Measurements from ENCODE around the gene TUFM. TPM values are rescaled to one million over a fixed set of nuclear protein-coding genes. Genes with fewer than 3 reads are reported as not detected.
A peak's percentile ranks its signal among the peaks of the same experiment; 100 is the strongest.
"Not testable (repeated sequence)": the region's sequence is repeated elsewhere in the genome, so short reads cannot be mapped to it uniquely, and the experiment has no call there.

The TUFM gene
- total and polyA plus RNA-seq, 8 donors, result 146 to 205 (median 170) TPM

- intact Hi-C loops (cut with DNase I), result no loop called here
- Histone ChIP-seq H3K27me3 (peaks cover 0 to 38% of the 10 kb centered on the region in 2 donors), H3K36me3 (no peaks in the 10 kb centered on the region), H3K9me3 (no peaks in the 10 kb centered on the region), H3K27ac (no peak overlapping the region), H3K4me1 (peaks cover 9 to 17% of the 10 kb centered on the region in 2 donors), H3K4me3 (no peak overlapping the region)
- TF ChIP-seq, protein P1, sequence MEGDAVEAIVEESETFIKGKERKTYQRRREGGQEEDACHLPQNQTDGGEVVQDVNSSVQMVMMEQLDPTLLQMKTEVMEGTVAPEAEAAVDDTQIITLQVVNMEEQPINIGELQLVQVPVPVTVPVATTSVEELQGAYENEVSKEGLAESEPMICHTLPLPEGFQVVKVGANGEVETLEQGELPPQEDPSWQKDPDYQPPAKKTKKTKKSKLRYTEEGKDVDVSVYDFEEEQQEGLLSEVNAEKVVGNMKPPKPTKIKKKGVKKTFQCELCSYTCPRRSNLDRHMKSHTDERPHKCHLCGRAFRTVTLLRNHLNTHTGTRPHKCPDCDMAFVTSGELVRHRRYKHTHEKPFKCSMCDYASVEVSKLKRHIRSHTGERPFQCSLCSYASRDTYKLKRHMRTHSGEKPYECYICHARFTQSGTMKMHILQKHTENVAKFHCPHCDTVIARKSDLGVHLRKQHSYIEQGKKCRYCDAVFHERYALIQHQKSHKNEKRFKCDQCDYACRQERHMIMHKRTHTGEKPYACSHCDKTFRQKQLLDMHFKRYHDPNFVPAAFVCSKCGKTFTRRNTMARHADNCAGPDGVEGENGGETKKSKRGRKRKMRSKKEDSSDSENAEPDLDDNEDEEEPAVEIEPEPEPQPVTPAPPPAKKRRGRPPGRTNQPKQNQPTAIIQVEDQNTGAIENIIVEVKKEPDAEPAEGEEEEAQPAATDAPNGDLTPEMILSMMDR (IDR thresholded peaks at IDR 0.05), result no peak
- ATAC-seq (no peak), DNase-seq (peak in 1 of 4 donors; percentile 71)
Observed at GRCh38 chr16:28882551-28883160, 36.5 kb upstream of the TUFM start.

GRCh38 chr16:28881565-28881964, 35.4 kb upstream of the TUFM start:
- H3K9me3 ChIP-seq; H3K36me3 ChIP-seq; H3K27ac ChIP-seq; intact Hi-C loops (cut with DNase I); ATAC-seq; H3K4me3 ChIP-seq; DNase-seq: not testable (repeated sequence)
- Histone ChIP-seq H3K27me3 (peaks cover 0 to 38% of the 10 kb centered on the region in 2 donors), H3K4me1 (peaks cover 9 to 17% of the 10 kb centered on the region in 2 donors)

GRCh38 chr16:28880955-28881354, 34.8 kb upstream of the TUFM start:
- TF ChIP-seq, protein P1 (IDR thresholded peaks at IDR 0.05), result no peak
- Histone ChIP-seq H3K27ac (no peak overlapping the region), H3K9me3 (no peaks in the 10 kb centered on the region), H3K27me3 (peaks cover 0 to 38% of the 10 kb centered on the region in 2 donors), H3K4me1 (peaks cover 9 to 17% of the 10 kb centered on the region in 2 donors), H3K36me3 (no peaks in the 10 kb centered on the region), H3K4me3 (no peak overlapping the region)
- intact Hi-C loops (cut with DNase I), result no loop called here
- DNase-seq (no peak), ATAC-seq (no peak)

DNA sequence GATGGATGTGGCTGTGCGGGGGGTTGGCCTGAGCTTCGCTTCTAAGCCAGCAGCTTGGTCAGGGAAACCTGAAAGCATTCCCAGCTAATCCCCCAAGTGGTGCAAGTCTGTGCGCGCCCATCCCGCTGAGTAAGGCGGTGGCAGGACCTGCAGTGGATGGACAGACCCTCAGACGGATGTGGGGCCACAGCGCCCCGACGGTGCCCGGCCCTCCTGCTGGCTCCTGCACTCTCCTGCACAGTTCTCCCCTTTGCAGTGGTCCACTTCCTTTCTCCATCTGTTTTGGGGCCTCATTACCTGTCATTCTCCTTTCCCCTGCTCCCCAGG, 34.4 kb upstream of the TUFM start:
- Histone ChIP-seq H3K27me3 (peaks cover 0 to 38% of the 10 kb centered on the region in 2 donors), H3K9me3 (no peaks in the 10 kb centered on the region), H3K4me3 (peak overlapping the region in 1 of 2 donors; percentile 78), H3K4me1 (peaks cover 9 to 17% of the 10 kb centered on the region in 2 donors), H3K27ac (no peak overlapping the region), H3K36me3 (no peaks in the 10 kb centered on the region)
- TF ChIP-seq, protein P1 (IDR thresholded peaks at IDR 0.05), result no peak
- intact Hi-C loops (cut with DNase I), result no loop called here
- ATAC-seq, result no peak
- DNase-seq, result no peak

- Histone ChIP-seq H3K27ac (no peak overlapping the region), H3K4me1 (peaks cover 9 to 17% of the 10 kb centered on the region in 2 donors), H3K4me3 (peak overlapping the region; percentile 54 to 78), H3K27me3 (peaks cover 0 to 38% of the 10 kb centered on the region in 2 donors), H3K36me3 (no peaks in the 10 kb centered on the region), H3K9me3 (no peaks in the 10 kb centered on the region)
- TF ChIP-seq, protein P1 (IDR thresholded peaks at IDR 0.05), result peak in 1 of 2 donors; percentile 49
- DNase-seq (peak; percentile 70 to 94 (median 87)), ATAC-seq (peak; percentile 98)
- intact Hi-C loops (cut with DNase I), result no loop called here
Observed at GRCh38 chr16:28879841-28880588, 33.9 kb upstream of the TUFM start.

All from left lung (tissue), 10 donors.